HCT116 (cell line): ENCODE data around the gene RNF13.

Experiments
- CTCF ChIP-seq, 3 experiments: fragments of 200-600 bp in 1 of 3; sonication (generic) in 1 of 3; IDR thresholded peaks in 2 of 3; conservative IDR thresholded peaks in 1 of 3; 2 replicates each; pipeline ENCODE4 v1.5.1; 2012 to 2017; ENCODE audit warnings: low read depth in 2 of 3, low read length in 2 of 3, antibody characterized with exemption in 1 of 3, borderline replicate concordance in 1 of 3, control low read depth in 1 of 3, mild to moderate bottlenecking in 1 of 3, mixed read lengths in 1 of 3, mixed run types in 1 of 3, moderate library complexity in 1 of 3; ENCODE audit not compliant: insufficient read depth in 1 of 3
- SIN3A ChIP-seq: IDR thresholded peaks from 2 replicates; pipeline ENCODE4 v1.6.1; 2012; ENCODE audit warnings: low read depth

- no peak for TF ChIP-seq CTCF (IDR thresholded peaks at IDR 0.05 in 2 of 3, conservative IDR thresholded peaks at IDR 0.05 in 1 of 3; ENCODE audit: borderline replicate concordance in 1 of 3, insufficient read depth in 1 of 3, low read depth in 2 of 3, low read length in 2 of 3)
- no peak for TF ChIP-seq SIN3A
Measured at GRCh38 chr3:149832086-149832485, 19.1 kb downstream of the RNF13 start.
